Esophagus squamous epithelium (tissue), 5 donors: ENCODE data around the gene TULP4. TPM values are rescaled to one million over a fixed set of nuclear protein-coding genes. Genes with fewer than 3 reads are reported as not detected.
"Not testable (repeated sequence)": the region's sequence is repeated elsewhere in the genome, so short reads cannot be mapped to it uniquely, and the experiment has no call there.

Experiments used
- DNase-seq: peaks from one replicate; lab custom pipeline; 2025; lab: John Stamatoyannopoulos, UW
- H3K27ac ChIP-seq, 4 donors: fragments of 200-600 bp; sonication (generic); one replicate each; pipeline ENCODE4 v1.5.1; 2016 to 2019; ENCODE audit warnings: mild to moderate bottlenecking in 1 of 4
- H3K27me3 ChIP-seq, 4 donors: fragments of 200-600 bp; sonication (generic); 1 replicate in 3 of 4; 2 replicates in 1 of 4; pipeline versions ENCODE4 v1.5.1 to v1.6.0; 2017 to 2021; ENCODE audit warnings: antibody characterized with exemption in 1 of 4
- H3K36me3 ChIP-seq, 3 donors: fragments of 200-600 bp; sonication (generic); one replicate each; pipeline ENCODE4 v1.5.1; 2016 to 2019
- H3K4me1 ChIP-seq, 3 donors: fragments of 200-600 bp; sonication (generic); one replicate each; pipeline ENCODE4 v1.5.1; 2017 to 2019
- H3K4me3 ChIP-seq, 4 donors: fragments of 200-600 bp; sonication (generic); 1 replicate in 3 of 4; 2 replicates in 1 of 4; pipeline ENCODE4 v1.5.1; 2016 to 2019; ENCODE audit warnings: mild to moderate bottlenecking in 2 of 4, moderate library complexity in 1 of 4
- H3K9me3 ChIP-seq, 3 donors: fragments of 200-600 bp; sonication (generic); one replicate each; pipeline ENCODE4 v1.5.1; 2016 to 2019
- CTCF ChIP-seq, 6 experiments: fragments of 450-650 bp in 4 of 6; fragments of 200-600 bp in 2 of 6; sonication (generic) in 2 of 6; IDR thresholded peaks; one replicate each; pipeline ENCODE4 v1.5.1; 2016 to 2019; ENCODE audit warnings: antibody characterized with exemption in 6 of 6, mild to moderate bottlenecking in 4 of 6, moderate library complexity in 4 of 6
- POLR2A ChIP-seq, 4 donors: fragments of 450-650 bp; IDR thresholded peaks; one replicate each; pipeline ENCODE4 v1.6.1; 2017; ENCODE audit warnings: antibody characterized with exemption in 4 of 4, mild to moderate bottlenecking in 4 of 4, moderate library complexity in 3 of 4
- WGBS, 2 donors: methylation state at CpG; one replicate each; pipeline ENCODE4 v1.1.5; 2018; 5-methylcytosine and 5-hydroxymethylcytosine counted together
- intact Hi-C: fragments of 100-400 bp; cut with DNase I; formaldehyde crosslinking; loops from one replicate; pipeline ENCODE4 v1.15.0; 2022
- total RNA-seq, 4 donors: library from RNA; depleted of rRNA; stranded (reverse); fragments of >200 nt; gene quantifications; one replicate each; pipeline ENCODE4 v1.1.0, GENCODE V29; 2016
- donor health status: DM: yes; HTN: yes; CAD: no.

Gene TULP4
- total RNA-seq, 4 donors from 2014 or later, result 50.9 to 104 (median 59.2) TPM

GRCh38 chr6:158552796-158553138 is 240.5 kb downstream of the TULP4 start:
- no peak for DNase-seq
- Histone ChIP-seq H3K4me1 (peaks cover 0 to 6% (median 0%) of the 10 kb centered on the region in 3 donors), H3K27ac (no peak overlapping the region), H3K27me3 (peaks cover 0 to 6% (median 0%) of the 10 kb centered on the region in 4 donors), H3K36me3 (no peaks in the 10 kb centered on the region), H3K4me3 (no peak overlapping the region), H3K9me3 (no peaks in the 10 kb centered on the region)
- TF ChIP-seq CTCF (IDR thresholded peaks at IDR 0.05) (no peak), POLR2A (IDR thresholded peaks at IDR 0.05) (no peak)
- WGBS, 2 donors, result 87 to 93% methylated on average over 5 of the region's 5 CpGs
- intact Hi-C loops, result no loop called here

- no peak for TF ChIP-seq POLR2A (IDR thresholded peaks at IDR 0.05)
- no peak for TF ChIP-seq CTCF (IDR thresholded peaks at IDR 0.05)
- Histone ChIP-seq H3K4me3 (no peak overlapping the region), H3K9me3 (no peaks in the 10 kb centered on the region), H3K27me3 (peaks cover 0 to 6% (median 0%) of the 10 kb centered on the region in 4 donors), H3K27ac (no peak overlapping the region), H3K36me3 (no peaks in the 10 kb centered on the region), H3K4me1 (peaks cover 0 to 12% (median 3%) of the 10 kb centered on the region in 3 donors)
- intact Hi-C loops, result no loop called here
- DNase-seq, result no peak
- 83% methylated on average over 4 of the region's 4 CpGs for WGBS, 2 donors
Measured at GRCh38 chr6:158554611-158555361, 242.5 kb downstream of the TULP4 start.

GRCh38 chr6:158556113-158556512 is 243.8 kb downstream of the TULP4 start:
- Histone ChIP-seq H3K9me3 (no peaks in the 10 kb centered on the region), H3K27ac (peak overlapping the region in 1 of 4 donors; percentile 26), H3K36me3 (no peaks in the 10 kb centered on the region), H3K4me1 (peaks cover 4 to 17% (median 4%) of the 10 kb centered on the region in 3 donors), H3K27me3 (peaks cover 0 to 6% (median 0%) of the 10 kb centered on the region in 4 donors), H3K4me3 (no peak overlapping the region)
- intact Hi-C loops, result no loop called here
- WGBS, 2 donors, result 58 to 62% methylated on average over 7 of the region's 7 CpGs
- no peak for DNase-seq
- TF ChIP-seq POLR2A (IDR thresholded peaks at IDR 0.05) (no peak), CTCF (IDR thresholded peaks at IDR 0.05) (no peak)

GRCh38 chr6:158557110-158557509 is 244.8 kb downstream of the TULP4 start:
- H3K27ac ChIP-seq, H3K9me3 ChIP-seq, H3K4me3 ChIP-seq, H3K36me3 ChIP-seq, DNase-seq, intact Hi-C loops, H3K27me3 ChIP-seq: not testable (repeated sequence)
- H3K4me1 ChIP-seq, result peaks cover 10 to 27% (median 14%) of the 10 kb centered on the region in 3 donors
- WGBS, 2 donors, result 94 to 95% methylated on average over 3 of the region's 3 CpGs

- DNase-seq, result no peak
- intact Hi-C loops, result no loop called here
Measured at GRCh38 chr6:158557927-158558326, 245.7 kb downstream of the TULP4 start.

More at GRCh38 chr6:158557927-158558326, 245.7 kb downstream of the TULP4 start:
- Histone ChIP-seq H3K27me3 (peaks cover 0 to 6% (median 0%) of the 10 kb centered on the region in 4 donors), H3K4me1 (peaks cover 10 to 34% (median 18%) of the 10 kb centered on the region in 3 donors), H3K4me3 (no peak overlapping the region), H3K27ac (no peak overlapping the region), H3K36me3 (no peaks in the 10 kb centered on the region), H3K9me3 (no peaks in the 10 kb centered on the region)
- WGBS, 2 donors, result 76 to 84% methylated on average over 5 of the region's 5 CpGs
- no peak for TF ChIP-seq POLR2A (IDR thresholded peaks at IDR 0.05)
- no peak for TF ChIP-seq CTCF (IDR thresholded peaks at IDR 0.05)
